ENCODE data around the gene HMGXB3. TPM values are rescaled to one million over a fixed set of nuclear protein-coding genes. Genes with fewer than 3 reads are reported as not detected.

Gene HMGXB3
- total and polyA plus RNA-seq, 9 donors = 14.1 to 32.1 (median 28.1) TPM

- Histone ChIP-seq H3K9me3 (no peaks in the 10 kb centered on the region), H3K27ac (no peak overlapping the region), H3K27me3 (no peaks in the 10 kb centered on the region), H3K4me3 (no peak overlapping the region), H3K36me3 (no peaks in the 10 kb centered on the region), H3K4me1 (ENCODE audit: insufficient read depth) (peaks cover 4% of the 10 kb centered on the region)
- intact Hi-C loops (cut with DNase I) = loop anchor here in 1 of 4 donors (10.0 kb wide), 1 partner anchor 208 kb away; no protein-coding TSS in a partner anchor
- 81 to 91% (median 83%) methylated on average over 4 of the region's 4 CpGs for WGBS, 3 donors
- no peak for TF ChIP-seq POLR2A (IDR thresholded peaks at IDR 0.05)
- TF ChIP-seq CTCF (IDR thresholded peaks at IDR 0.05) = no peak
- no peak for TF ChIP-seq EP300 (IDR thresholded peaks at IDR 0.05)
- DNase-seq = no peak
Observed at GRCh38 chr5:150006318-150006717, 5.8 kb downstream of the HMGXB3 start.

GRCh38 chr5:150007050-150007449 is 6.5 kb downstream of the HMGXB3 start:
- DNase-seq = no peak
- no peak overlapping the region for H3K4me3 ChIP-seq
- TF ChIP-seq POLR2A (IDR thresholded peaks at IDR 0.05) (no peak), CTCF (IDR thresholded peaks at IDR 0.05) (no peak), EP300 (IDR thresholded peaks at IDR 0.05) (no peak)
- intact Hi-C loops (cut with DNase I) = loop anchor here in 1 of 4 donors (10.0 kb wide), 1 partner anchor 208 kb away; no protein-coding TSS in a partner anchor
- no peaks in the 10 kb centered on the region for H3K27me3 ChIP-seq
- H3K4me1 ChIP-seq (ENCODE audit: insufficient read depth) = peaks cover 4% of the 10 kb centered on the region
- H3K36me3 ChIP-seq = no peaks in the 10 kb centered on the region
- no peak overlapping the region for H3K27ac ChIP-seq
- no peaks in the 10 kb centered on the region for H3K9me3 ChIP-seq

- peaks cover 0 to under 1% of the 10 kb centered on the region in 2 donors for H3K9me3 ChIP-seq
- H3K4me1 ChIP-seq (ENCODE audit: insufficient read depth) = no peaks in the 10 kb centered on the region
- 62 to 79% (median 69%) methylated on average over 6 of the region's 6 CpGs for WGBS, 3 donors
- intact Hi-C loops (cut with DNase I) = loop anchor here in 1 of 4 donors (10.0 kb wide), 1 partner anchor 205 kb away; no protein-coding TSS in a partner anchor
- DNase-seq = no peak
- H3K4me3 ChIP-seq = no peak overlapping the region
- TF ChIP-seq EP300 (IDR thresholded peaks at IDR 0.05) (no peak), POLR2A (IDR thresholded peaks at IDR 0.05) (no peak), CTCF (IDR thresholded peaks at IDR 0.05) (no peak)
- H3K36me3 ChIP-seq = no peaks in the 10 kb centered on the region
- H3K27ac ChIP-seq = no peak overlapping the region
- H3K27me3 ChIP-seq = no peaks in the 10 kb centered on the region
Observed at GRCh38 chr5:150009671-150010387, 9.3 kb downstream of the HMGXB3 start.

- no peak for DNase-seq
- 94 to 97% (median 95%) methylated on average over 4 of the region's 4 CpGs for WGBS, 3 donors
- intact Hi-C loops (cut with DNase I) = no loop called here
- Histone ChIP-seq H3K9me3 (peaks cover 0 to 7% of the 10 kb centered on the region in 2 donors), H3K27me3 (no peaks in the 10 kb centered on the region), H3K27ac (no peak overlapping the region), H3K4me1 (ENCODE audit: insufficient read depth) (no peaks in the 10 kb centered on the region), H3K4me3 (no peak overlapping the region), H3K36me3 (no peaks in the 10 kb centered on the region)
- TF ChIP-seq EP300 (IDR thresholded peaks at IDR 0.05) = no peak
- TF ChIP-seq CTCF (IDR thresholded peaks at IDR 0.05) = no peak
- TF ChIP-seq POLR2A (IDR thresholded peaks at IDR 0.05) = no peak
Observed at GRCh38 chr5:150013931-150014330, 13.4 kb downstream of the HMGXB3 start.

Data from ovary (tissue), 9 donors.